Esophagus squamous epithelium (tissue), 5 donors: ENCODE results near the gene RAB37. TPM values are rescaled to one million over a fixed set of nuclear protein-coding genes. Genes with fewer than 3 reads are reported as not detected.

ENCODE experiments used
- DNase-seq: peaks from one replicate; lab custom pipeline; 2025; lab: John Stamatoyannopoulos, UW
- H3K27ac ChIP-seq, 4 donors: fragments of 200-600 bp; sonication (generic); one replicate each; pipeline ENCODE4 v1.5.1; 2016 to 2019; ENCODE audit warnings: mild to moderate bottlenecking in 1 of 4
- H3K27me3 ChIP-seq, 4 donors: fragments of 200-600 bp; sonication (generic); 1 replicate in 3 of 4; 2 replicates in 1 of 4; pipeline versions ENCODE4 v1.5.1 to v1.6.0; 2017 to 2021; ENCODE audit warnings: antibody characterized with exemption in 1 of 4
- H3K36me3 ChIP-seq, 3 donors: fragments of 200-600 bp; sonication (generic); one replicate each; pipeline ENCODE4 v1.5.1; 2016 to 2019
- H3K4me1 ChIP-seq, 3 donors: fragments of 200-600 bp; sonication (generic); one replicate each; pipeline ENCODE4 v1.5.1; 2017 to 2019
- H3K4me3 ChIP-seq, 4 donors: fragments of 200-600 bp; sonication (generic); 1 replicate in 3 of 4; 2 replicates in 1 of 4; pipeline ENCODE4 v1.5.1; 2016 to 2019; ENCODE audit warnings: mild to moderate bottlenecking in 2 of 4, moderate library complexity in 1 of 4
- H3K9me3 ChIP-seq, 3 donors: fragments of 200-600 bp; sonication (generic); one replicate each; pipeline ENCODE4 v1.5.1; 2016 to 2019
- POLR2A ChIP-seq, 4 donors: fragments of 450-650 bp; IDR thresholded peaks; one replicate each; pipeline ENCODE4 v1.6.1; 2017; ENCODE audit warnings: antibody characterized with exemption in 4 of 4, mild to moderate bottlenecking in 4 of 4, moderate library complexity in 3 of 4
- WGBS, 2 donors: methylation state at CpG; one replicate each; pipeline ENCODE4 v1.1.5; 2018; 5-methylcytosine and 5-hydroxymethylcytosine counted together
- intact Hi-C: fragments of 100-400 bp; cut with DNase I; formaldehyde crosslinking; loops from one replicate; pipeline ENCODE4 v1.15.0; 2022
- total RNA-seq, 4 donors: library from RNA; depleted of rRNA; stranded (reverse); fragments of >200 nt; gene quantifications; one replicate each; pipeline ENCODE4 v1.1.0, GENCODE V29; 2016
- TF ChIP-seq, protein P1 (sequence below), 6 experiments: fragments of 450-650 bp in 4 of 6; fragments of 200-600 bp in 2 of 6; sonication (generic) in 2 of 6; IDR thresholded peaks; one replicate each; pipeline ENCODE4 v1.5.1; 2016 to 2019; ENCODE audit warnings: antibody characterized with exemption in 6 of 6, mild to moderate bottlenecking in 4 of 6, moderate library complexity in 4 of 6
- donor health status: DM: yes; HTN: yes; CAD: no.

Gene RAB37
- total RNA-seq, 4 donors from 2014 or later: 0.44 to 3.2 (median 1.6) TPM; not detected in 1

DNA sequence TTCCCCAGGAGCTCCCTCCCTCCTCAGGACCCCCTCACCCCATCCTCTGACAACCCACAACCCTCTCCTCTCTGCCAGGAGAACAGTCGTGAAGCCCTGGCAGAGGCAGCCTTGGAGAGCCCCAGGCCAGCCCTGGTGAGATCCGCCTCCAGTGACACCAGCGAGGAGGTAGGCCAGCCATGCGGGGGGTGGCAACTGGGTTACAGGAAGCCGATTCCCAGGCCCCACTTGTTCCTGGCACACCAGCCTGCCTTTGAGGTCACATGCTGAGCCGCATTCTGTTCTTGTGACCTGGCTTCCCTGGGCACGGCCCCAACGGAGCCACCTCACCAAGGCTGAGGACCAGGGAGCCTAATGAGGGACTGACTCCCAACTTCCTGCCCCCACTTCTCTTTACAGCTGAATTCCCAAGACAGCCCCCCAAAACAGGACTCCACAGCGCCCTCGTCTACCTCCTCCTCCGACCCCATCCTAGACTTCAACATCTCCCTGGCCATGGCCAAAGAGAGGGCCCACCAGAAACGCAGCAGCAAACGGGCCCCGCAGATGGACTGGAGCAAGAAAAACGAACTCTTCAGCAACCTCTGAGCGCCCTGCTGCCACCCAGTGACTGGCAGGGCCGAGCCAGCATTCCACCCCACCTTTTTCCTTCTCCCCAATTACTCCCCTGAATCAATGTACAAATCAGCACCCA is 31.2 kb downstream of the RAB37 start:
- H3K36me3 ChIP-seq: peaks cover 26 to 100% (median 40%) of the 10 kb centered on the region in 3 donors
- intact Hi-C loops: no loop called here
- DNase-seq: no peak
- peak overlapping the region; percentile 67 to 81 (median 68) for H3K27ac ChIP-seq
- no peaks in the 10 kb centered on the region for H3K27me3 ChIP-seq
- TF ChIP-seq, protein P1, sequence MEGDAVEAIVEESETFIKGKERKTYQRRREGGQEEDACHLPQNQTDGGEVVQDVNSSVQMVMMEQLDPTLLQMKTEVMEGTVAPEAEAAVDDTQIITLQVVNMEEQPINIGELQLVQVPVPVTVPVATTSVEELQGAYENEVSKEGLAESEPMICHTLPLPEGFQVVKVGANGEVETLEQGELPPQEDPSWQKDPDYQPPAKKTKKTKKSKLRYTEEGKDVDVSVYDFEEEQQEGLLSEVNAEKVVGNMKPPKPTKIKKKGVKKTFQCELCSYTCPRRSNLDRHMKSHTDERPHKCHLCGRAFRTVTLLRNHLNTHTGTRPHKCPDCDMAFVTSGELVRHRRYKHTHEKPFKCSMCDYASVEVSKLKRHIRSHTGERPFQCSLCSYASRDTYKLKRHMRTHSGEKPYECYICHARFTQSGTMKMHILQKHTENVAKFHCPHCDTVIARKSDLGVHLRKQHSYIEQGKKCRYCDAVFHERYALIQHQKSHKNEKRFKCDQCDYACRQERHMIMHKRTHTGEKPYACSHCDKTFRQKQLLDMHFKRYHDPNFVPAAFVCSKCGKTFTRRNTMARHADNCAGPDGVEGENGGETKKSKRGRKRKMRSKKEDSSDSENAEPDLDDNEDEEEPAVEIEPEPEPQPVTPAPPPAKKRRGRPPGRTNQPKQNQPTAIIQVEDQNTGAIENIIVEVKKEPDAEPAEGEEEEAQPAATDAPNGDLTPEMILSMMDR (IDR thresholded peaks at IDR 0.05): no peak
- no peak for TF ChIP-seq POLR2A (IDR thresholded peaks at IDR 0.05)
- H3K4me3 ChIP-seq: no peak overlapping the region
- 54 to 73% methylated on average over 6 to 16 of the region's 17 CpGs for WGBS, 2 donors
- no peaks in the 10 kb centered on the region for H3K9me3 ChIP-seq
- peaks cover 14 to 76% (median 26%) of the 10 kb centered on the region in 3 donors for H3K4me1 ChIP-seq

GRCh38 chr17:74768763-74769114 is 31.7 kb downstream of the RAB37 start:
- Histone ChIP-seq H3K9me3 (no peaks in the 10 kb centered on the region), H3K27ac (peak overlapping the region; percentile 67 to 81 (median 68)), H3K27me3 (no peaks in the 10 kb centered on the region), H3K4me1 (peaks cover 14 to 76% (median 26%) of the 10 kb centered on the region in 3 donors), H3K4me3 (no peak overlapping the region), H3K36me3 (peaks cover 26 to 100% (median 44%) of the 10 kb centered on the region in 3 donors)
- WGBS, 2 donors: 79 to 100% methylated on average over 1 to 7 of the region's 7 CpGs
- DNase-seq: no peak
- intact Hi-C loops: no loop called here
- no peak for TF ChIP-seq POLR2A (IDR thresholded peaks at IDR 0.05)
- TF ChIP-seq, protein P1 (IDR thresholded peaks at IDR 0.05): no peak

DNA sequence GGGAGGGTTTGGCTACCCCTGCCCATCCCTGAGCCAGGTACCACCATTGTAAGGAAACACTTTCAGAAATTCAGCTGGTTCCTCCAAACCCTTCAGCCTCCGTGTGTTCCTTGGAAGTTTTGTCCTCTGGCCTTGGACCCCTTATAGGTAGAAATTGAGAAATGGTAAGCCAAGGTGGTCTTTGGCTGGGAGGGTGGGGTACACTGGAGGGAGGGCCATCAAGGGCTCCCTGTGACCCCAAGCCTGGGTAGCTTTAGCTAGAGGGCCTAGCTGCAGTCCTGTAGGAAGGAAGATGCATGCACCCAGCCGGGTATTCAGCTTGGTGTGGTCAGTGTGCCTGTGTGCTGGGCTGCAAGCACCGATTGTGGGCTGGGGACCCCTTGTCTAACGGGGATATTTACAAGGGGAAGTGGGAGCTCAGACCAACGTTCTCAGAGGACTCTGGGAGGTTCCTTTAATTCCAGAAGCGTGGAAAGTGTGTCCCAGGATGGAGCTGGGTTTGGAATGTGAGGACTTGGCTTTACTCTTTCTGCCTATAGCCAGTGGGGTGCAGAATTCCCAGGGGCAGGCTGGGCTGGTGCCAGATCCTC is 32.3 kb downstream of the RAB37 start:
- Histone ChIP-seq H3K36me3 (peaks cover 26 to 98% (median 44%) of the 10 kb centered on the region in 3 donors), H3K27ac (peak overlapping the region; percentile 42 to 81 (median 68)), H3K27me3 (no peaks in the 10 kb centered on the region), H3K4me3 (no peak overlapping the region), H3K9me3 (no peaks in the 10 kb centered on the region), H3K4me1 (peaks cover 14 to 76% (median 26%) of the 10 kb centered on the region in 3 donors)
- WGBS, 2 donors: 71 to 80% methylated on average over 1 to 5 of the region's 6 CpGs
- intact Hi-C loops: no loop called here
- DNase-seq: no peak
- TF ChIP-seq, protein P1 (IDR thresholded peaks at IDR 0.05): no peak
- TF ChIP-seq POLR2A (IDR thresholded peaks at IDR 0.05): no peak

GRCh38 chr17:74769856-74770497 is 32.9 kb downstream of the RAB37 start:
- TF ChIP-seq POLR2A (IDR thresholded peaks at IDR 0.05): no peak
- TF ChIP-seq, protein P1 (IDR thresholded peaks at IDR 0.05): no peak
- intact Hi-C loops: no loop called here
- peaks cover 14 to 79% (median 30%) of the 10 kb centered on the region in 3 donors for H3K4me1 ChIP-seq
- 58% methylated on average over 2 of the region's 5 CpGs; no CpG with 5 or more reads in 1 of the 2 donors for WGBS, 2 donors
- H3K4me3 ChIP-seq: no peak overlapping the region
- no peaks in the 10 kb centered on the region for H3K9me3 ChIP-seq
- H3K27me3 ChIP-seq: no peaks in the 10 kb centered on the region
- DNase-seq: no peak
- peaks cover 26 to 91% (median 44%) of the 10 kb centered on the region in 3 donors for H3K36me3 ChIP-seq
- H3K27ac ChIP-seq: peak overlapping the region in 3 of 4 donors; percentile 42 to 68 (median 63)
